Endothelial cell (in vitro differentiated cells): ENCODE results near the gene ACTR3. TPM values are rescaled to one million over a fixed set of nuclear protein-coding genes. Genes with fewer than 3 reads are reported as not detected.

Source experiments
- DNase-seq: peaks from one replicate; pipeline ENCODE4 v3.0.0; 2021; ENCODE audit warnings: low spot score
- H3K27ac Mint-ChIP-seq: one replicate; pipeline ENCODE4 v1.8.0; 2021; ENCODE audit warnings: mixed read lengths, inconsistent platforms; ENCODE audit not compliant: unreplicated experiment
- H3K27me3 Mint-ChIP-seq: one replicate; pipeline ENCODE4 v1.8.0; 2021; ENCODE audit warnings: mild to moderate bottlenecking, moderate library complexity, mixed read lengths, inconsistent platforms; ENCODE audit not compliant: unreplicated experiment
- H3K36me3 Mint-ChIP-seq: one replicate; pipeline ENCODE4 v1.8.0; 2021; ENCODE audit warnings: mild to moderate bottlenecking, low read depth, mixed read lengths, inconsistent platforms; ENCODE audit not compliant: unreplicated experiment
- H3K4me1 Mint-ChIP-seq: one replicate; pipeline ENCODE4 v1.8.0; 2021; ENCODE audit warnings: mild to moderate bottlenecking, mixed read lengths, inconsistent platforms; ENCODE audit not compliant: unreplicated experiment
- H3K4me3 Mint-ChIP-seq: one replicate; pipeline ENCODE4 v1.8.0; 2021; ENCODE audit warnings: mild to moderate bottlenecking, mixed read lengths, inconsistent platforms; ENCODE audit not compliant: unreplicated experiment
- H3K9me3 Mint-ChIP-seq: one replicate; pipeline ENCODE4 v1.8.0; 2021; ENCODE audit warnings: mixed read lengths, inconsistent platforms; ENCODE audit not compliant: unreplicated experiment
- CTCF ChIP-seq: fragments of 200-600 bp; sonication (generic); IDR thresholded peaks from one replicate; pipeline ENCODE4 v1.5.0; 2021; ENCODE audit warnings: antibody characterized with exemption; ENCODE audit not compliant: unreplicated experiment
- total RNA-seq: library from RNA; stranded (reverse); fragmentation: NEBNext Ultra II Directional; extraction: Animal tissue kit (Norgen Biotek cat#: 25700); gene quantifications from one replicate; pipeline ENCODE4 v1.2.1, GENCODE V29; 2021; ENCODE audit not compliant: unreplicated experiment

The ACTR3 gene
- total RNA-seq, 1 donor from 2014 or later, result 284 TPM

- Mint-ChIP-seq H3K4me1 (peaks cover 57% of the 10 kb centered on the region), H3K27me3 (peaks cover 3% of the 10 kb centered on the region), H3K27ac (no peak overlapping the region), H3K9me3 (no peaks in the 10 kb centered on the region), H3K4me3 (no peak overlapping the region), H3K36me3 (peaks cover 3% of the 10 kb centered on the region)
- no peak for TF ChIP-seq CTCF
- DNase-seq, result no peak
Measured at GRCh38 chr2:113899166-113899565, 9.3 kb downstream of the ACTR3 start.

- Mint-ChIP-seq H3K4me3 (no peak overlapping the region), H3K27ac (no peak overlapping the region)
Measured at GRCh38 chr2:113901943-113902342, 12.1 kb downstream of the ACTR3 start.

GRCh38 chr2:113905886-113906285 is 16.0 kb downstream of the ACTR3 start:
- peaks cover 3% of the 10 kb centered on the region for H3K27me3 Mint-ChIP-seq
- no peak overlapping the region for H3K27ac Mint-ChIP-seq
- H3K4me1 Mint-ChIP-seq, result peaks cover 38% of the 10 kb centered on the region
- no peak overlapping the region for H3K4me3 Mint-ChIP-seq
- DNase-seq, result no peak
- no peaks in the 10 kb centered on the region for H3K9me3 Mint-ChIP-seq
- peaks cover 6% of the 10 kb centered on the region for H3K36me3 Mint-ChIP-seq
- no peak for TF ChIP-seq CTCF

More at GRCh38 chr2:113901943-113902342, 12.1 kb downstream of the ACTR3 start:
- no peak for DNase-seq
- no peak for TF ChIP-seq CTCF
- Mint-ChIP-seq H3K27me3 (peaks cover 3% of the 10 kb centered on the region), H3K36me3 (peaks cover 6% of the 10 kb centered on the region), H3K4me1 (peaks cover 45% of the 10 kb centered on the region), H3K9me3 (no peaks in the 10 kb centered on the region)

GRCh38 chr2:113906647-113907046 is 16.8 kb downstream of the ACTR3 start:
- Mint-ChIP-seq H3K9me3 (no peaks in the 10 kb centered on the region), H3K27ac (no peak overlapping the region), H3K4me1 (peaks cover 38% of the 10 kb centered on the region), H3K4me3 (no peak overlapping the region), H3K27me3 (peaks cover 3% of the 10 kb centered on the region), H3K36me3 (peaks cover 6% of the 10 kb centered on the region)
- no peak for DNase-seq
- no peak for TF ChIP-seq CTCF

GRCh38 chr2:113907297-113907696 is 17.4 kb downstream of the ACTR3 start:
- Mint-ChIP-seq H3K9me3 (no peaks in the 10 kb centered on the region), H3K4me3 (no peak overlapping the region), H3K4me1 (peaks cover 34% of the 10 kb centered on the region), H3K27me3 (peaks cover 3% of the 10 kb centered on the region), H3K36me3 (peaks cover 6% of the 10 kb centered on the region), H3K27ac (no peak overlapping the region)
- no peak for TF ChIP-seq CTCF
- no peak for DNase-seq
